Testis (tissue), 3 donors: ENCODE results near the gene LILRA1. TPM values are rescaled to one million over a fixed set of nuclear protein-coding genes. Genes with fewer than 3 reads are reported as not detected.
"Not testable (repeated sequence)": the region's sequence is repeated elsewhere in the genome, so short reads cannot be mapped to it uniquely, and the experiment has no call there.

Experiments used
- DNase-seq: peaks from one replicate; pipeline ENCODE4 v3.0.0-alpha.2; 2019
- H3K27ac ChIP-seq, 2 donors: fragments of 200-600 bp; sonication (generic); one replicate each; pipeline ENCODE4 v1.5.1; 2019
- H3K27me3 ChIP-seq: fragments of 200-600 bp; sonication (generic); one replicate; pipeline ENCODE4 v1.5.1; 2019
- H3K36me3 ChIP-seq: fragments of 200-600 bp; sonication (generic); one replicate; pipeline ENCODE4 v1.5.1; 2017; ENCODE audit warnings: low read depth; ENCODE audit errors: missing control alignments
- H3K4me1 ChIP-seq: fragments of 200-600 bp; sonication (generic); one replicate; pipeline ENCODE4 v1.5.1; 2019
- H3K4me3 ChIP-seq, 2 donors: fragments of 200-600 bp; sonication (generic); one replicate each; pipeline ENCODE4 v1.5.1; 2017 to 2019
- H3K9me3 ChIP-seq: fragments of 200-600 bp; sonication (generic); one replicate; pipeline ENCODE4 v1.5.1; 2017
- POLR2A ChIP-seq: fragments of 450-650 bp; IDR thresholded peaks from one replicate; pipeline ENCODE4 v1.6.1; 2017; ENCODE audit warnings: antibody characterized with exemption, mild to moderate bottlenecking, moderate library complexity
- WGBS, 2 donors: methylation state at CpG; one replicate each; pipeline ENCODE4 v1.1.5; 2018; 5-methylcytosine and 5-hydroxymethylcytosine counted together
- intact Hi-C: fragments of 100-400 bp; cut with DNase I; formaldehyde crosslinking; loops from one replicate; pipeline ENCODE4 v1.15.1; 2023; ENCODE audit warnings: low total_unique reads
- polyA plus RNA-seq: library from polyadenylated mRNA; stranded (reverse); fragments of 350-450 nt; fragmentation: Illumina TruSeq; extraction: RNeasy Lipid Tissue Mini Kit (QIAGEN cat#74804); gene quantifications from one replicate; pipeline ENCODE4 v1.2.3, GENCODE V29; 2014; ENCODE audit warnings: low read depth, low replicate concordance; ENCODE audit not compliant: insufficient read depth
- total RNA-seq, 2 donors: library from RNA; depleted of rRNA; stranded (reverse); fragments of >200 nt; gene quantifications; one replicate each; pipeline ENCODE4 v1.2.3, GENCODE V29; 2016
- TF ChIP-seq, protein P1 (sequence below), 3 experiments: fragments of 450-650 bp in 2 of 3; fragments of 200-600 bp in 1 of 3; sonication (generic) in 1 of 3; IDR thresholded peaks; one replicate each; pipeline ENCODE4 v1.5.1; 2016 to 2019; ENCODE audit warnings: antibody characterized with exemption in 3 of 3, mild to moderate bottlenecking in 2 of 3, moderate library complexity in 1 of 3

LILRA1 gene
- total and polyA plus RNA-seq, 3 donors from 2014 or later = 0.50 to 0.62 TPM; not detected in 1

DNA sequence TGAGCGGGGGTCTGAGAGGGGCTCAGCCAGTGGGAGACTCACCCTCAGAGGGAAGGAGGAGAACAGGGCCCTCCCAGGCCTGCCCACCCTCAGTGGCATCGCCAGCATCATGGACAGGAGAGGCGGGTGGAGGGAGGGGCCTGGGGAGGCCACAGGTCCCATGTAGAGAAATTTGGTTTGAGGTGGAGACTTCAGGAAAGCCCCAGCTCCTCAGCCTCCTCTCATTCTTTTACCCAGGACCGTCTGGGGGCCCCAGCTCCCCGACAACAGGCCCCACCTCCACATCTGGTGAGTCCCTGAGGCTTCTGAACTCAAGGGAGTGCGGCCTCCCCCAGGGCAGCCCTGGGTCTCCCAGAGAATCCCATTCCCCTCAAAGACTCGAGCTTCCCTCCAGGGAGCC, 40.0 kb downstream of the LILRA1 start:
- Histone ChIP-seq H3K27ac (no peak overlapping the region), H3K4me1 (no peaks in the 10 kb centered on the region), H3K9me3 (no peaks in the 10 kb centered on the region), H3K27me3 (no peaks in the 10 kb centered on the region), H3K36me3 (no peaks in the 10 kb centered on the region), H3K4me3 (no peak overlapping the region)
- 59 to 77% methylated on average over 6 to 7 of the region's 7 CpGs for WGBS, 2 donors
- no peak for TF ChIP-seq POLR2A
- TF ChIP-seq, protein P1, sequence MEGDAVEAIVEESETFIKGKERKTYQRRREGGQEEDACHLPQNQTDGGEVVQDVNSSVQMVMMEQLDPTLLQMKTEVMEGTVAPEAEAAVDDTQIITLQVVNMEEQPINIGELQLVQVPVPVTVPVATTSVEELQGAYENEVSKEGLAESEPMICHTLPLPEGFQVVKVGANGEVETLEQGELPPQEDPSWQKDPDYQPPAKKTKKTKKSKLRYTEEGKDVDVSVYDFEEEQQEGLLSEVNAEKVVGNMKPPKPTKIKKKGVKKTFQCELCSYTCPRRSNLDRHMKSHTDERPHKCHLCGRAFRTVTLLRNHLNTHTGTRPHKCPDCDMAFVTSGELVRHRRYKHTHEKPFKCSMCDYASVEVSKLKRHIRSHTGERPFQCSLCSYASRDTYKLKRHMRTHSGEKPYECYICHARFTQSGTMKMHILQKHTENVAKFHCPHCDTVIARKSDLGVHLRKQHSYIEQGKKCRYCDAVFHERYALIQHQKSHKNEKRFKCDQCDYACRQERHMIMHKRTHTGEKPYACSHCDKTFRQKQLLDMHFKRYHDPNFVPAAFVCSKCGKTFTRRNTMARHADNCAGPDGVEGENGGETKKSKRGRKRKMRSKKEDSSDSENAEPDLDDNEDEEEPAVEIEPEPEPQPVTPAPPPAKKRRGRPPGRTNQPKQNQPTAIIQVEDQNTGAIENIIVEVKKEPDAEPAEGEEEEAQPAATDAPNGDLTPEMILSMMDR (IDR thresholded peaks at IDR 0.05) = no peak
- no peak for DNase-seq
- intact Hi-C loops = no loop called here

DNA sequence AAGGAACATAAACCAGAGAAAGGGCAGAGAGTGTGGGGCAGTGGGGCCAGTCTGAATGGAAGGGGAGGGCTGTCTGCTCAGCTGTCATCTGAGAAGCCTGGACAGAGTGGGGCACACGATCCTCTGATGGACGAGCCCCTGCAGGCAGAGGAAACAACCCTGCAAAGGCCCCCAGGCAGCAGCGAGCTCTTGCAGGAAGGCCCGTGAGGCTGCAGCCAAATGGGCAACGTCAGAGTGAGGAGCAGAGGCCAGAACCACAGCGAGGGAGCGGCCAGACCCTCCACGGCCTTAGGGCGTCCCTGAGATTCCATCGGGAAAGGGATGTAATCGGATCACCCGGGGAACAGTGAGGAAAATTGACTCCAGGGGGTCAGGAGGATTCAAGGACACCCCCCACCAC, 42.6 kb downstream of the LILRA1 start:
- H3K9me3 ChIP-seq, intact Hi-C loops, H3K4me3 ChIP-seq, H3K27ac ChIP-seq, H3K36me3 ChIP-seq, H3K4me1 ChIP-seq, H3K27me3 ChIP-seq, DNase-seq: not testable (repeated sequence)
- WGBS, 2 donors = 29 to 57% methylated on average over 11 of the region's 12 CpGs

DNA sequence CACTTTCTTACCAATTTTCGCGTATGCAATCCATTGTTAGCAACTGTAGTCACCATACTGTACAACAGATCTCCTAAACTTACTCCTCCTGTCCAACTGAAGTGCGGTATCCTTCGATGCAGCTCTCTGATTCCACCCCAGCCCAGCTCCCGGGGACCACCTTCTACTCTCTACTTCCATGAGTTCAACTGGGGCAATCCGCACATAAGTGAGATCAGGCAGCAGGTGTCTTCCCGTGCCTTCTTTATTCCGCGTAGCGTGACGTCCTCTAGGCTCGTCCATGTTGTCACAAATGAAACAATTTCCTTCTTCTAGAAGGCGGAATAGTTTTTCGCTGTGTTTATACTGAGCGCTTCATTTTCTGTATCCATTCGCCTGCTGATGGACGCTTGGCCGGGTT, 45.3 kb downstream of the LILRA1 start:
- Histone ChIP-seq H3K27me3 (no peaks in the 10 kb centered on the region), H3K27ac (no peak overlapping the region), H3K36me3 (no peaks in the 10 kb centered on the region), H3K4me3 (no peak overlapping the region), H3K9me3 (no peaks in the 10 kb centered on the region), H3K4me1 (no peaks in the 10 kb centered on the region)
- no peak for DNase-seq
- intact Hi-C loops = no loop called here
- WGBS, 2 donors = 59 to 80% methylated on average over 18 of the region's 18 CpGs
- TF ChIP-seq, protein P1 (IDR thresholded peaks at IDR 0.05) = no peak
- no peak for TF ChIP-seq POLR2A

DNA sequence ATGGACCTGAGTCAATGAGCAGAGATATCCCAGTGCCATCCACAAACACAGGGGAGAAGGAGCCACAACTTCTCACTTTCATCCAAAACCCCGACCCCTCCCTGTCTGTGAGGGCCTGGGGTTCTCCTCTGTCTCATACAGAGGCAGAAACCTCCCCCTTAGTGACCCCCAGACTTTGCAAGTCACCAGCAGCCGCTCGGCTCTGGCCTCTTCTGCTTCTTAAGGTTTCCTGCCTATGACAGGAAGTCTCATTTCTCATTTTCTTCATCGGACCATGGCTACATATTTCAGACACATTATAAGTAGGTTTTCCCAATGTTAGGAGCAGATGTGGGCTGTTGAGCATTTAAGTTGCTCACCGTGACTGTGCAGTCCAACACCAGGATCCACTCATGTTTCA, 49.5 kb downstream of the LILRA1 start:
- H3K4me3 ChIP-seq, intact Hi-C loops, DNase-seq, H3K36me3 ChIP-seq, H3K4me1 ChIP-seq, H3K27me3 ChIP-seq, H3K27ac ChIP-seq, H3K9me3 ChIP-seq: not testable (repeated sequence)
- WGBS, 2 donors = 68 to 82% methylated on average over 5 of the region's 5 CpGs

DNA sequence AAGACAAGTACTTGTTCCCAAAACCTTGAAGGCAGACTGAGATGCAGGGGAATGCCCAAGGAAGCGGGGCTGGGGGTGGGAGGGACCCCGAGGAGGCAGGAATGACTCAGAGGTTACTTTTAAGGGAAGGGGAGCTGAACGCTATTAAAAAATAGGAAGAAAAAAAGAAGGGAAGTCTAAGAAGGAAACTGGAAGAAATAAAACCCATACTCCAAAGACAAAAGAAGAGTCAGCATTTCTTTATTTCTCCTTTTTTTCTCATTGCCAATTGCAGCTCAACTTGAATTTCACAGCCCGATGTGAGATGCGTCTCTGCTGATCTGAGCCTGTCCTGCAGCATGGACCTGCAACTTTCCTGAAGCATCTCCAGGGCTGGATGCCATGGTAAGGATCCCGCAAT, 50.2 kb downstream of the LILRA1 start:
- H3K4me1 ChIP-seq, DNase-seq, H3K36me3 ChIP-seq, H3K4me3 ChIP-seq, H3K9me3 ChIP-seq, H3K27ac ChIP-seq, intact Hi-C loops, H3K27me3 ChIP-seq: not testable (repeated sequence)
- WGBS, 2 donors = 70 to 72% methylated on average over 5 to 6 of the region's 6 CpGs

DNA sequence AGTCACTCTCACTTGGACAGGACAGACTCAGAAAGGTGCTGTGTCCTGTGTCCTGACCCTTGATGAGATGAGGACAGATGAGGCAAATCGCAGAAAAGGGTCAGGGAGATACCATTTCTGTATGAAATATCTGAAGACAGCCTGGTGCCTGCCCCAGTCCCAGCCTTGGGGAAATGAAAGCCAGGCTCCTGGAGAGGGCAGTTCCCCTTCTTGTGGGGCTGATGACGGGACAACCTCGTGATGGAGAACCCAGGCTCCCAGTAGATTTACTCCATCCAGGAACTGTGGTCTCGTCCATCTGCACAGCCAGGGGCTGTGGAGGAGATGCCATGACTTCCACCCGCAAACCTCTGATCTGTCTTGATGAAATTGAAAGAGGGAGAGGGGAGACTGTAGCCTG, 50.6 kb downstream of the LILRA1 start:
- Histone ChIP-seq H3K27me3 (no peaks in the 10 kb centered on the region), H3K4me3 (no peak overlapping the region), H3K36me3 (no peaks in the 10 kb centered on the region), H3K27ac (no peak overlapping the region), H3K4me1 (no peaks in the 10 kb centered on the region), H3K9me3 (no peaks in the 10 kb centered on the region)
- WGBS, 2 donors = 73 to 78% methylated on average over 4 to 5 of the region's 5 CpGs
- intact Hi-C loops = no loop called here
- TF ChIP-seq, protein P1 (IDR thresholded peaks at IDR 0.05) = no peak
- TF ChIP-seq POLR2A = no peak
- DNase-seq = peak; percentile 22
